ENCODE measurements around the gene AKAP1. TPM values are rescaled to one million over a fixed set of nuclear protein-coding genes. Genes with fewer than 3 reads are reported as not detected.

Gene AKAP1
- total RNA-seq, 1 experiment from 2014 or later = 56.1 TPM

DNA sequence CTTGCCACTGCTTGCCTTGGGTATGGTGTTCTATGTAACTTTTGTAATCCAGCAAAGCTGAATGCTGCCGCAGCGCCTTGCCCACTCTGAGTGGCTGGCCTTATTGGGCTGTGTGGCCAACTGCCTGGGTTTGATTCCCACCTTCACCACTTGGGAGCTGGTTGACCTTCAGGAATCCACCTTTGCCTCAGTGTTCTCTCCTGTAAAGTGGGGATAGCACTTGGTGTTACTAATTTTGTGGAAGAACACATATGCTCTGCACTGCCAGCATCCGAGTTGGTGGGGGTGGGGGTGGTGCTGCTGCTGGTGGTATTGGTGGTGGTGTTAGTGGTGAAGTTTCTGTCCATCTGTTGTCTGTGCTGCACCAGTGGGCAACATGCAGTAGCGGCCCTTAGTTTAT is 32.8 kb downstream of the AKAP1 start:
- H3K79me2 ChIP-seq (ENCODE audit: low read length) = no peaks in the 10 kb centered on the region
- no peaks in the 10 kb centered on the region for H3K9me3 ChIP-seq (ENCODE audit: low read length)
- H3K4me2 ChIP-seq (ENCODE audit: low read depth, low read length, poor library complexity, severe bottlenecking) = no peak overlapping the region
- no peak for DNase-seq
- no peaks in the 10 kb centered on the region for H4K20me1 ChIP-seq (ENCODE audit: insufficient read depth, low read depth, low read length)
- H3K27me3 ChIP-seq (ENCODE audit: low read length) = no peaks in the 10 kb centered on the region
- H3K36me3 ChIP-seq (ENCODE audit: insufficient read depth, low read length) = peaks cover 41% of the 10 kb centered on the region
- no peak overlapping the region for H2AFZ ChIP-seq (ENCODE audit: low read length)
- H3K4me3 ChIP-seq (ENCODE audit: low read length) = no peak overlapping the region
- no peak overlapping the region for H3K27ac ChIP-seq (ENCODE audit: low read length)
- no peaks in the 10 kb centered on the region for H3K4me1 ChIP-seq (ENCODE audit: low read length)
- no peak overlapping the region for H3K9ac ChIP-seq (ENCODE audit: low read length)
- H3K9me2 ChIP-seq (replicated peaks; ENCODE audit: insufficient read depth, low read length) = no peaks in the 10 kb centered on the region

DNA sequence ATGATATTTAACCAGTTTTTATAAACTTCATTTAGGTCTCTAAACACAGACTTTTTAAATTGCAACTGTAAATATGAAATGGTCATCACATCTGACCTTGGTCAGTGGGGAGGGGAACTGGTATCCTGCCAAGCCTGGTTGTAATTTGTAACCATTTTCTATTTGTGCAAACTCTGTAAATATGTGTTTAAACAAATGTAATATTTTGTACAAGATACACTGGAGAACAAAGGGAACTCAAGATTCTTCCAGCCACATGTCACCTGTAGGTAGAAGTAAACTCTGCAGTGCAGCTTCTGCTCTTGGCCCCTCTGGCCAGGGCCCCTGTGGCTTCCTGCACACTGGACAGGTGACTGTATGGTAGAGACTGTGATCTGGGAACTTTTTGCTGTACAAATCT is 35.8 kb downstream of the AKAP1 start:
- no peaks in the 10 kb centered on the region for H3K27me3 ChIP-seq (ENCODE audit: low read length)
- no peaks in the 10 kb centered on the region for H3K9me2 ChIP-seq (replicated peaks; ENCODE audit: insufficient read depth, low read length)
- H3K9ac ChIP-seq (ENCODE audit: low read length) = no peak overlapping the region
- no peaks in the 10 kb centered on the region for H3K4me1 ChIP-seq (ENCODE audit: low read length)
- H3K27ac ChIP-seq (ENCODE audit: low read length) = no peak overlapping the region
- no peak for DNase-seq
- H3K9me3 ChIP-seq (ENCODE audit: low read length) = no peaks in the 10 kb centered on the region
- no peak overlapping the region for H3K4me2 ChIP-seq (ENCODE audit: low read depth, low read length, poor library complexity, severe bottlenecking)
- H2AFZ ChIP-seq (ENCODE audit: low read length) = no peak overlapping the region
- H3K4me3 ChIP-seq (ENCODE audit: low read length) = no peak overlapping the region
- H3K36me3 ChIP-seq (ENCODE audit: insufficient read depth, low read length) = peaks cover 32% of the 10 kb centered on the region
- H3K79me2 ChIP-seq (ENCODE audit: low read length) = no peaks in the 10 kb centered on the region
- H4K20me1 ChIP-seq (ENCODE audit: insufficient read depth, low read depth, low read length) = no peaks in the 10 kb centered on the region

DNA sequence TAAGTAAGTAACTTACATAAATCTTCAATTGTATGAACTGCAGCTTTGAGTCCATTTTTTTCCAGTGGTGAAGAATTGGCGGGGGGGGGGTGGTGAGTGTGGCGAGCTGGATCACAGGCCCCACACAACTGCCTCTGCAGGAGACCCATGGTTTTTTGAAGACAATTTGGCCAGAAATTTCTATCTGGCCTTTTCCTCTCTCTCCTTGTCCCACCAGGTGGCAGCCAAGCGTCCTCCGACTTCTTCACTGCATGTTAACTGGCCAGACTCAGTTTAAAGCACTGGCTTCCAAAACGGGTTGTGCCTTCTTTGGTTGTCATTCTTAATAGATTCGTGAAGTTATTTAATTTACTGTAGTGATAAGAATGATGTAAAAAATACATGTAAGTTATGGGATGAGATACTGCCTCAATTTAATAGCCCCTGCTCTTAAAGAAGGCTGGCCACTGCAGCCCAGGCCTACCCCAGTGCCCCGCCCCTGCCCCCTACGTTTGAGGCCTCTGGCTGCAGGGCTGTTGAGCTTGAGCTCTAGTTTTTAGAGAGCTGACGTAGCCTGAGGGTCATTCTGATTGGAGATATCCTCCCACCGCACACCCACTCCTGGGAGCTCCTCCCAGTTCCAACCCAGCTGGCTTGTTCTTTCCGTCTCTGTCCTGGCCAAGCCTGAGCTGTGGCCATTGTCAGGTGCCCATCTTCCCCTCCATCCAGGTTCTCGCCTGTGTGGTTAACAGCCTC is 36.4 kb downstream of the AKAP1 start:
- no peaks in the 10 kb centered on the region for H3K9me3 ChIP-seq (ENCODE audit: low read length)
- H3K79me2 ChIP-seq (ENCODE audit: low read length) = no peaks in the 10 kb centered on the region
- H4K20me1 ChIP-seq (ENCODE audit: insufficient read depth, low read depth, low read length) = no peaks in the 10 kb centered on the region
- H3K4me2 ChIP-seq (ENCODE audit: low read depth, low read length, poor library complexity, severe bottlenecking) = no peak overlapping the region
- H3K9ac ChIP-seq (ENCODE audit: low read length) = no peak overlapping the region
- H3K4me1 ChIP-seq (ENCODE audit: low read length) = no peaks in the 10 kb centered on the region
- no peak overlapping the region for H3K4me3 ChIP-seq (ENCODE audit: low read length)
- no peaks in the 10 kb centered on the region for H3K9me2 ChIP-seq (replicated peaks; ENCODE audit: insufficient read depth, low read length)
- peaks cover 31% of the 10 kb centered on the region for H3K36me3 ChIP-seq (ENCODE audit: insufficient read depth, low read length)
- H2AFZ ChIP-seq (ENCODE audit: low read length) = no peak overlapping the region
- no peak overlapping the region for H3K27ac ChIP-seq (ENCODE audit: low read length)
- H3K27me3 ChIP-seq (ENCODE audit: low read length) = no peaks in the 10 kb centered on the region
- peak; percentile 73 for DNase-seq

DNA sequence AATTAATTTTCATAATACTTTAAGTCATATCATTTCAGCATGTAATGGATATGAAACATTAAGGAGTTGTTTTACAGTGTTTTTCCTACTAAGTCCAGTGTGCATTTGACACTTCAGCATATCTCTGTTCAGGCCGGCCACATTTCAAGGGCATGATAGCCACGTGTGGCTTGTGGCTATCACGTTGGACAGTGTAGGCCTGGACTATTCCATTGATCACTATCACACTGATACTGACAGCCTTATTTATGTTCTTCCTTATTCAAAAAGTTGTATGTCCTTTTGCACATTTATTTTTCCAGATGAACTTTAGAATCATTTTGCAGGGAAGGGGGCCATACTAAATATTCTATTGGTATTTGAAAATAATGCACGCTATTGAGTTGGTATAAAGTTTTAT is 39.0 kb downstream of the AKAP1 start:
- Histone ChIP-seq H3K36me3 (ENCODE audit: insufficient read depth, low read length) (peaks cover 16% of the 10 kb centered on the region), H3K4me2 (ENCODE audit: low read depth, low read length, poor library complexity, severe bottlenecking) (no peak overlapping the region), H4K20me1 (ENCODE audit: insufficient read depth, low read depth, low read length) (no peaks in the 10 kb centered on the region), H3K79me2 (ENCODE audit: low read length) (no peaks in the 10 kb centered on the region), H3K9me3 (ENCODE audit: low read length) (no peaks in the 10 kb centered on the region), H3K9me2 (replicated peaks; ENCODE audit: insufficient read depth, low read length) (no peaks in the 10 kb centered on the region), H2AFZ (ENCODE audit: low read length) (no peak overlapping the region), H3K4me1 (ENCODE audit: low read length) (no peaks in the 10 kb centered on the region), H3K9ac (ENCODE audit: low read length) (no peak overlapping the region), H3K4me3 (ENCODE audit: low read length) (no peak overlapping the region), H3K27me3 (ENCODE audit: low read length) (no peaks in the 10 kb centered on the region), H3K27ac (ENCODE audit: low read length) (no peak overlapping the region)
- no peak for DNase-seq

DNA sequence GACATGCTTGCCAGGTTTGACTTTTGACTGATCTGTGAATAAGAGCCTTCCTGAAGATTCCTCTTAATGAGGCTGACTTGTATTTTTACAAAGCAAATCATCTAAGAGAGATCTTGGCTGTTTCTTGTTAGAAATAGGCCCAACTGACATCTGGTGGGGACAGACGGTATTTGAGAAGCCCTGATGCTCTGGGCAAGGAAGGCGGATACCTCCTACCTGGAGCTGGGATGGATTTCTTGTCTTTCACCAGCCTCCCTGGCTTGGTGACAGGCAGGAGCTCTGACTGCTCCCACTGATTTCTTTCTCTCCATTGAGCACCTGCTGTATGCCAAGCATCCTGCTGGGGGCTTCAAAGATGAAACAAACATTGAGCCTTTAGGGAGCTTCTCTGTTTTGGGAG is 40.4 kb downstream of the AKAP1 start:
- no peak overlapping the region for H3K27ac ChIP-seq (ENCODE audit: low read length)
- H2AFZ ChIP-seq (ENCODE audit: low read length) = no peak overlapping the region
- H3K4me2 ChIP-seq (ENCODE audit: low read depth, low read length, poor library complexity, severe bottlenecking) = no peak overlapping the region
- no peaks in the 10 kb centered on the region for H3K9me2 ChIP-seq (replicated peaks; ENCODE audit: insufficient read depth, low read length)
- no peak overlapping the region for H3K9ac ChIP-seq (ENCODE audit: low read length)
- no peaks in the 10 kb centered on the region for H3K79me2 ChIP-seq (ENCODE audit: low read length)
- no peaks in the 10 kb centered on the region for H4K20me1 ChIP-seq (ENCODE audit: insufficient read depth, low read depth, low read length)
- H3K36me3 ChIP-seq (ENCODE audit: insufficient read depth, low read length) = peaks cover 16% of the 10 kb centered on the region
- H3K4me3 ChIP-seq (ENCODE audit: low read length) = no peak overlapping the region
- no peaks in the 10 kb centered on the region for H3K4me1 ChIP-seq (ENCODE audit: low read length)
- no peak for DNase-seq
- H3K27me3 ChIP-seq (ENCODE audit: low read length) = no peaks in the 10 kb centered on the region
- no peaks in the 10 kb centered on the region for H3K9me3 ChIP-seq (ENCODE audit: low read length)

DNA sequence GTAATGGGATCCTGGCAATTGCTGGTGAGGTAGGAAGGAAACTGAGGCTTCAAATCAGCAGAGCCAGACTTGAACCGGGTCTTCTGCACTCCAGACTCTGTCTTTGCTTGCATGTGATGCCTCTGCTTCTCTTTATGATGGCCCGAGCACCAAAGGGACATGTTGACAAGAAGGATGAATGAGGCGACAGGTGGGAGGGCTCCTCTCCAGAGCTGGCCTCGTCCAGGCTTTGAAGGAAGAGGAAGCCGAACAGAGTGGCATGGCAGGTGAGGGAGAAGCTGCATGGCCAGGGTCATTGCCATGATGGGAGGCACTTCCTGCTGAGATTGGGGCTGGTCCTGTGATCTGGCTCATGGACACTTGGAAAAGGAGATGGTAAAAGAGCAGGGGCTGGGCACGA is 40.8 kb downstream of the AKAP1 start:
- no peak overlapping the region for H3K4me2 ChIP-seq (ENCODE audit: low read depth, low read length, poor library complexity, severe bottlenecking)
- no peak overlapping the region for H2AFZ ChIP-seq (ENCODE audit: low read length)
- H3K79me2 ChIP-seq (ENCODE audit: low read length) = no peaks in the 10 kb centered on the region
- H4K20me1 ChIP-seq (ENCODE audit: insufficient read depth, low read depth, low read length) = no peaks in the 10 kb centered on the region
- DNase-seq = no peak
- no peaks in the 10 kb centered on the region for H3K9me3 ChIP-seq (ENCODE audit: low read length)
- no peak overlapping the region for H3K27ac ChIP-seq (ENCODE audit: low read length)
- H3K4me1 ChIP-seq (ENCODE audit: low read length) = peaks cover 4% of the 10 kb centered on the region; the same call in 1 of the 2 replicates
- H3K27me3 ChIP-seq (ENCODE audit: low read length) = no peaks in the 10 kb centered on the region
- no peak overlapping the region for H3K9ac ChIP-seq (ENCODE audit: low read length)
- no peak overlapping the region for H3K4me3 ChIP-seq (ENCODE audit: low read length)
- H3K36me3 ChIP-seq (ENCODE audit: insufficient read depth, low read length) = peaks cover 13% of the 10 kb centered on the region
- H3K9me2 ChIP-seq (replicated peaks; ENCODE audit: insufficient read depth, low read length) = no peaks in the 10 kb centered on the region

DNA sequence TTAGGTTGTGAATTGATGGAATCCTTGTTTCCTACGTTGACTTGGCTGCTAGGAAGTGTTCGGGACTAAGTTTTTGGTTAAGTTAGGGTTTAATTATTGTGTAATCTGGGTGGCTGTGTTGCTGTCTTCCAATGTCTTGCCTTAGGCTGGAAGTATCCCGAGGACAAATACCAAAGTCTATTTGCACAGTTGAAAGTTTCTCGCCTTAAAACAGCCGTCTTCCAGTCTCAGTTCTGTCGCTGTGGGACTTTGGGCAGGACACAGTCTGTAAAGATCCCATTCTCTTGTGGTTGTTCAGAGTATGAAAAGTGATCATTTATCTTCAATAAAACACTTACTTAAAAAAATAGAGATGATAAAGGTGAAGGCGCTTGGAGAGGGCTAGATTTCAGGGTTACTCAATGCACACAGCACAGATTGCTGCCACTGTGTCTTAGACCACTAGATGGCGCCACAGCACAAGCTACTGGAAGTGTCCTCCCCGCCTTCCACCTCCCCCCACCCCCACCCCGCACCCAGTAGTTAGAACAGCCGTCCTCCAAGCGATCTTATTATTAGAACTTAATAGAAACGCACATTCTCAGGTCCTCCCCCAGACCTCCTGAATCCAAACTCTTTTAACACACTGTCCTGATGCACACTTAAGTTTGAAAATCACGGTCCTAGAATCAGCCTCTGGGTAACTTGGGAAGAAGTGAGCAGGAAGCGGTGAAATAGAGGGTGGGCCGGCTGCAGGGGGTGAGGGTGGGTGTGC is 45.8 kb downstream of the AKAP1 start:
- no peaks in the 10 kb centered on the region for H3K9me3 ChIP-seq (ENCODE audit: low read length)
- H3K4me3 ChIP-seq (ENCODE audit: low read length) = peak overlapping the region; percentile 49; the same call in 1 of the 2 replicates
- no peak overlapping the region for H2AFZ ChIP-seq (ENCODE audit: low read length)
- no peaks in the 10 kb centered on the region for H4K20me1 ChIP-seq (ENCODE audit: insufficient read depth, low read depth, low read length)
- no peaks in the 10 kb centered on the region for H3K9me2 ChIP-seq (replicated peaks; ENCODE audit: insufficient read depth, low read length)
- DNase-seq = peak; percentile 95
- H3K27me3 ChIP-seq (ENCODE audit: low read length) = no peaks in the 10 kb centered on the region
- H3K4me1 ChIP-seq (ENCODE audit: low read length) = peaks cover 20% of the 10 kb centered on the region
- no peak overlapping the region for H3K27ac ChIP-seq (ENCODE audit: low read length)
- peak overlapping the region; percentile 65 for H3K4me2 ChIP-seq (ENCODE audit: low read depth, low read length, poor library complexity, severe bottlenecking)
- H3K79me2 ChIP-seq (ENCODE audit: low read length) = no peaks in the 10 kb centered on the region
- no peak overlapping the region for H3K9ac ChIP-seq (ENCODE audit: low read length)
- no peaks in the 10 kb centered on the region; the same call in 1 of the 2 replicates for H3K36me3 ChIP-seq (ENCODE audit: insufficient read depth, low read length)

DNA sequence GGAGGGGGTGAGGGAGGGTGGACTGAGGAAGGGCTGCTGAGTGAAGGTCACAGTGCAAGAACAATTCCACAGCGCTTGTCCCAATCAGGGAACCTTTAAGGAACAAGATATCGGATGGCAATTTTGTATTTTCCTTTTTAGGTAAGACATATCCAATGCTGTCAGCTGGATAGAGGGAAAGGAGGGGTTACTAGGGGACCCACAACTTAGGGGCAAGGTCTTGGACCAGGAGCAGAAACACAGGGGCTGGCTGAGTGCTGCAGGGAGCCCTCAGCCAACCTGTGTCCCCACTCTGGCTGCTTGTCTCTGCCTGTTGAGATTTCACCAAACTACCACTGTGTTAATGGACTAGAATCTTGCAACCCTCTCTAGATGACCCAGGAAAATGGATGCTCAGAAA is 47.6 kb downstream of the AKAP1 start:
- peak overlapping the region; percentile 5; the same call in 1 of the 2 replicates for H3K27ac ChIP-seq (ENCODE audit: low read length)
- H3K79me2 ChIP-seq (ENCODE audit: low read length) = no peaks in the 10 kb centered on the region
- H3K4me1 ChIP-seq (ENCODE audit: low read length) = peaks cover 20% of the 10 kb centered on the region
- no peaks in the 10 kb centered on the region for H4K20me1 ChIP-seq (ENCODE audit: insufficient read depth, low read depth, low read length)
- no peaks in the 10 kb centered on the region for H3K36me3 ChIP-seq (ENCODE audit: insufficient read depth, low read length)
- no peaks in the 10 kb centered on the region for H3K27me3 ChIP-seq (ENCODE audit: low read length)
- peak; percentile 54 for DNase-seq
- H3K9me3 ChIP-seq (ENCODE audit: low read length) = no peaks in the 10 kb centered on the region
- no peak overlapping the region for H2AFZ ChIP-seq (ENCODE audit: low read length)
- peak overlapping the region; percentile 11 for H3K9ac ChIP-seq (ENCODE audit: low read length)
- peak overlapping the region; percentile 36 for H3K4me3 ChIP-seq (ENCODE audit: low read length)
- no peaks in the 10 kb centered on the region for H3K9me2 ChIP-seq (replicated peaks; ENCODE audit: insufficient read depth, low read length)
- H3K4me2 ChIP-seq (ENCODE audit: low read depth, low read length, poor library complexity, severe bottlenecking) = peak overlapping the region; percentile 72
